ENCODE results near the gene SCAF11. TPM values are rescaled to one million over a fixed set of nuclear protein-coding genes. Genes with fewer than 3 reads are reported as not detected.

The SCAF11 gene
- total RNA-seq, 2 experiments from 2014 or later, result 107 to 114 TPM

DNA sequence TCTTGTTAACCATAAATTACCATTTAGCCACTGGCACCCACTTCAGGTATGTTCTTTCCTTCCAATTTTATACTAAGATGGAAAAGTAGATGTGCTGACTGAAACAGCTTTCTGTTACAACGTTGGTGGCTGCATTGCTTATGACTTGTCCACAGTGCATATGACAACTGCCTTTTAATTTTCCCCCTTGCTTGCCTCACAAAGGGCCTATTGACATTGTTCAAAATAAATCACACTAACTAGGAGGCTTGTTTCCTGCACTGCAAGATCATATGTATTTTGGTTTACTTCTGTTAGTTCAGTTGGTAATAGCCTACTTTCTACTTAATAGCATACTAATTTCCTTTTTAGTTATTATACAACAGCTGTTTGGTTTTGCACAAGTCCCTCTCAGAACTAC, 55.4 kb downstream of the SCAF11 start:
- ChIA-PET CTCF (interaction anchor here (0.7 kb wide), 1 partner anchor 172 kb away, joined by 3 read pairs; no protein-coding TSS in a partner anchor), POLR2A (no interaction called here)

DNA sequence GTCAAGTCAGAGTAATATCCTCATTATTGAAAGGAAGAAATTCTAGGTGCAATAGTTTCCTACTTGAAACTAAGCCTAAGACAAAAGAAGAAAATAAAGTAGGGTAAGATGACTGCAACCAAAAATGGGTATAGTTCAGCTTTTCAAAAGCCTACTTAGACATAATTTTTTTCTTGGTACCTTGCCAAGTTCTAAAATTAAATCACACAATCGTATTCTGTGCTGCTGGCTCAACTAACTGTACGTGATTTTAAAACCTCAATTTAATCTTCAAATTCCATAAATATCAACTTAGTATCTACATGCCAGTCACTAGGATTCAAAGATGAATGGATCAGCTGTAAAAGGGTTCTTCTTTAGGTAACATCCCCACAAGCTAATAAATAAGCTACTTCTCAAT, 56.9 kb downstream of the SCAF11 start:
- ChIA-PET POLR2A (no interaction called here), CTCF (no interaction called here)

DNA sequence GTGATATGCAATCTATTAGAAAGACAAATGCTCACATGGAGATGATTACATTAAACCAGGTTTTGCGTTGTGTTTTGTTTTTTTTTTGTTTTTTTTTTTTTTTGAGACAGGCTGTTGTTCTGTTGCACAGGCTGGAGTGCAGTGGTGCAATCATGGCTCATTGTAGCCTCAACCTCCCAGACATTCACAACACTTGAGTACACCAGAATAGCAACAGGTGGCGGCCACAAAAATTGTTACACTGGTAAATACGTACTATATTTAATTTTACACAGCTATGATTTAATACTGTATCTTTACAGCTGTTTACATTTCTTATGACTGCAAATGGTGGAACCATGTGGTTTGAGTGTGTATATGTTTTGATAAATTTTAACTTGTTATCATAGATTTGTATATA, 60.0 kb downstream of the SCAF11 start:
- ChIA-PET CTCF (interaction anchor here (0.6 kb wide), 1 partner anchor 636 kb away, joined by 3 read pairs; no protein-coding TSS in a partner anchor), POLR2A (no interaction called here)

DNA sequence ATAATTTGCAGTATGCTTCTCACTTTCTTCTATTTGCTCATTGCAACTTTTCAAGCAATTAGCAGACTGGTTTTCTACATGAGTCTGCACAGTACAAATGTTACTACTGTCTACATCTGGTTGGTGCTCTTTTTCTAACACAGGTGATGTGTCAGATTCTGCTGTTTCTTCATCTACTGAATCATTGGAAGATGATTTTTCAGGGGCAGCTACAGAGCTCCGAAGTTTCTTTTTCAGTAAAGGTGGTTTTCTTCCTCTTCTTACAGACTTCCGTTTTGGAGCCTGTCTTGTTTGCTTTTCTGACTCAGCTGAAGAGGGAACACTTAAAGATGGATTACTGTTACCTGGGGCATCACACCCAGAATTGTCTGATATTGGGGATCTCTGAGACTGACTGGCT, 62.1 kb downstream of the SCAF11 start:
- ChIA-PET CTCF (no interaction called here), POLR2A (interaction anchor here (0.6 kb wide), 1 partner anchor 62 kb away, joined by 4 read pairs; no protein-coding TSS in a partner anchor)

DNA sequence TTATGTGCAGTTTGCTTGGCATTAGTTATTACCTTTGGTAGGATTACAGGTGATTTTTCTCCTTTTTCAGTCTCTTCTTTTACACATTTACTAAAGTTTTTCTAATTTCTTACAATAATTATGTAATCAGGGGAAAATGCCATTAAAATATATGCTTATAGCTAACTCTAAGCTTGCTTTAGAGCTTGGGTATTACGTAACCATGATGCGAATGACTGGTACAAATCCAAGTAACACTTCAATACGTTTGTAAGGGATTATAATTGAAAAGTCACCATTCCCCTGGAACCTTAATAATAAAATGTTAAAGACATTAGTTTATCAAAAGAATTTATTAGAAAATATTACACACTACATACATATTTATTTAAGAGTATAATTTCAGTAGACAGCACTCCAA, 71.6 kb downstream of the SCAF11 start:
- POLR2A ChIA-PET, result no interaction called here
- CTCF ChIA-PET, result no interaction called here

DNA sequence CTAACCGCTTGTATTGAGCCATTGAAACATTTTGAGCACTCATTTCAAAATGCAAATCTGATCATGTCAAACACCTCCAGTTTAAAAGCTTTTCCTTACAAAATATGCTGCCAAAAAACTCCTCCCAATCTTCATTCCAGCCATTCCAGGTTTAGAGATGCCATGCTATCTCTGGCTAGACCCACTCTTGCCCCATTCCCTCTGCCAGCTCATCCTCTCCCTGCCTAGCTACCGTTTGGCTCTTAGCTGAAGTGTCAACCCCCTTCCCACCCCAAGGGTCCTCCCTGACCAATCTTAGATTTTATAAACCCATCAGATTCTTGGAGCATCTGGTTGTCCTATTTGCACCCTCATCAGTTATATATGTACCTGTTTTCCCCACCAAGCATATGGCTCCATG, 75.0 kb downstream of the SCAF11 start:
- POLR2A ChIA-PET, result no interaction called here
- CTCF ChIA-PET, result no interaction called here

DNA sequence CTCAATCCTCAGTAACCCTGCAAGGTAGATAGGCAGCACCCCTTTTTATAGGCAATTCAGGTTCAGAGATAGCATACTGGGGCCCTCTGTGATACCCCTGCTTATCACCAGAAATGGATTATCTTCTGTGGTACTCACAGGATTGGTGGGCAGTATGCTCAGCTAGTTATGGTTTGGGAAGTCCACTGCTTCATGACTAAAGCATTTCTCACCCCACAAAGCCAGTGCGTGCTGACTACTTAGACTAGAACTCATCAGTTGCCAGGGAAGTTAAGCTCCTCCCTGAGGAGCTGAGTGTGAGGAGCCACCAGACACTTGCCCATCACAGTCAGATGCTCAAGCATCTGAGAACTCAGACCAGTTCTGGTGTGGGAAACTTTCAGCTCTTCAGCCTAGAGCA, 76.3 kb downstream of the SCAF11 start:
- CTCF ChIA-PET, result no interaction called here
- POLR2A ChIA-PET, result no interaction called here

DNA sequence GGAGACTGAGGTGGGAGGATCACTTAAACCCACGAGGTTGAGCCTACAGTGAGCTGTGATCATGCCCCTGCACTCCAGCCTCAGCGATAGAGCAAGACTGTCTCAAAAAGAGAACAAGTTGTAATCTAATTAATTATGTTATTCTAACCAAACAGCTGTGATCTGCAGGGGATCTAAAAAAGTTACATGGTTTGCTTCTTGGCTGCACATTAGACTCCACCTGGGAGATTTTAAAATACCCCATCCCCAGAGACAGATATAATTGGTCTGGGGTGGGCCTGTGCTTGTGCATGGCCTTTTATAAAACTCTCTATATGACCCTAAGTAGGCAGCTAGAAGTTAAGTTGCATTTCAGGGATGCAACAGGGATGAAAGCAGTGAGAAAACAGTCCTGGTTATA, 76.7 kb downstream of the SCAF11 start:
- ChIA-PET CTCF (no interaction called here), POLR2A (no interaction called here)

DNA sequence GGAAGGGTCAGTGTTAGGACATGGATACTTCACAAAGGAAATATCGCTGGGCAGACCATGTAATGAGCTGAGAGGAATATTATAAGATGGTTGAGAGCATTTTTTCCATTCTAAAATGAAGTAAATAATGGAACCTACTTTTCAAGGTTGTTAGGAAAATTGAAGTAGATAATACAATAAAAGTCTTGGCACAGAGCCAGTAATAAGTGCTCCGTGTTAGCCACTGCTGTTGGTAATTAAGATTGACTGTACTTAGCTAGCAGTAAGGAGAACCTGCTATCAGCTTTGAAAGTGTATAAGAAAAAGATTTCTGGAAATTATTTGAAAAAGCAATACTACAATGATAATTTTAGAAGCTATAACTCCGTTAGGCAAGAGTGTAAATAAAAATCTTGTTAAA, 77.6 kb downstream of the SCAF11 start:
- CTCF ChIA-PET, result no interaction called here
- POLR2A ChIA-PET, result no interaction called here

DNA sequence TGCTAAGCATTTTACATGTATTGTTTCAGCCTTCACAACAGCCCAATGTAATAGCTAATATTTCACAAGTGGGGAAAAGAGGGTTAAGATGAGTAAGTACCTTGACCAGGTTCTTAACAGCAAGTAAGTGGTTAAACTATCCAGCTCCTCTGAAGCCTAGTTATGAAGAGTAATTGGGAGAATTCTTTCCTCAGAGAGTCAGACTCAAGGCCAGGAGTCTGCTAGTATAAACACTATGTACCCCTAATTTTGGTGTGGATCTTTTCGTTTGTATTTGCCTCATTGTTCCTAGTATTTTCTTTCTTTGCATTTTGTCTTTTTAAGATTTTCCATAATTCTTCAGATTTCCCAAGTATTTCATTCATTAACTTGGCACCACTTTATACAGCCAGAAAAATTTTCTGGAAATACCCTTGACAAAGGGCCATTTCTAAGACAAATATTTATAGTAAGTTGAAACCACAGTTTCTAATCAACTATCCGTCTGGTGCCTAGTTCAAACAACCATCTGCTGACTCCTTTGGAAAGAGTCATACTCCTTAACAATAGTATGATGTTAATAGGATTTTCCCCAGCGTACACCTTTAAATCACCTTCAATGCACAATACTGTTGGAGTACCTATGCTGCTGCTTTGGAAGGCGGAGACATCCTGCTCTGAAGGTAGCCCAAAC, 81.2 kb downstream of the SCAF11 start:
- CTCF ChIA-PET, result interaction anchor here (1.4 kb wide), 1 partner anchor 14 kb away, joined by 3 read pairs; no protein-coding TSS in a partner anchor
- POLR2A ChIA-PET, result interaction anchor here (0.6 kb wide), 1 partner anchor 21 kb away, joined by 3 read pairs; no protein-coding TSS in a partner anchor

DNA sequence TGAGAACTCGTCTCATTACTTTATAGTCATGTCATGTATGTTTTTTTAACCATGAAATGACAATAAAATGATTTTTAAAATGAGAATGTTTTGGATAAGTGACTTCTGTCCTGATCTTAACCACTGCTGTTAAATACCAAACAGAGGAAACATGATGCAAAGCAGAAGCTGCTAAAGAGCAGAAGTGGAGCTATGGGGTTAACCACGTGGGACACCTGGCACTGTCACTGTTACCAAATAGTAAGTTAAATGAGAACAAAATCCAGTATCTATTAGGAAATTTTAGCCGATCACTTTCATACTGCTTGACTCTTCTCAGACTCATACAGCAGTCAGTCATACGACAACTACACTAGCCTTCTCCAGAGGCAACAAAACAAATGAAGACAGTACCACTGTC, 82.4 kb downstream of the SCAF11 start:
- ChIA-PET CTCF (interaction anchor here (1.4 kb wide), 1 partner anchor 13 kb away, joined by 3 read pairs; no protein-coding TSS in a partner anchor), POLR2A (no interaction called here)

DNA sequence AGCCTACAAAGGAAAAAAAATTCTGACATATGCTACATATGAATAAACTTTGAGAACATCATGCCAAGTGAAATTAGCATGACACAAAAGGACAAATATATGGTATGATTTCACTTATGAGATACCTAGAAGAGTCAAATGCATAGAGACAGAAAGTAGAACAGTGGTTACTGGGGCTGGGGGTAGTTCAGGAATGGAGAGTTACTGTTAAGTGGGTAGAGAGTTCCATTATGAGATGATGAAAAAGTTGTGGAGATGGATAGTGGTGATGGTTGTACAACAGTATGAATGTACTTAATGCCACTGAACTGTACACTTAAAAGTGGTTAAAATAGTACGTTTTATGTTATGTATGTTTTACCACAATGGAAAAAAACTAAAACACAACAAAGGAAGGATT, 92.3 kb downstream of the SCAF11 start:
- CTCF ChIA-PET, result no interaction called here
- POLR2A ChIA-PET, result no interaction called here

DNA sequence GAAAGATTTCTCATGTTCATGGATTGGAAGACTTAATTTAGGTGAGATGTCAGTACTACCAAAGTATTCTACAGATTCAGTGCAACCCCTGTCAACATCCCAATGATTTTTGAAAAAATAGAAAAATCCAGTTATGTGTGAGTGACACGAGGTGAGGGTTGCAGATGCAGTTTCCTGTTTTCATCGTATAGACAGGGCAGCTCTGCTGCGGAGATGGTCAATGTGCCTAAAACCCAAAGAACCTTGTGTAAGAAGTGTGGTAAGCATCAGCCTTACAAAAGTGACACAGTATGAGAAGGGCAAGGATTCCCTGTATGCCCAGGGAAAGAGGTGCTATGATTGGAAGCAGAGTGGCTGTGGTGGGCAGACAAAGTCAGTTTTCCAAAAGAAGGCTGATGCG, 94.4 kb downstream of the SCAF11 start:
- ChIA-PET CTCF (no interaction called here), POLR2A (no interaction called here)

DNA sequence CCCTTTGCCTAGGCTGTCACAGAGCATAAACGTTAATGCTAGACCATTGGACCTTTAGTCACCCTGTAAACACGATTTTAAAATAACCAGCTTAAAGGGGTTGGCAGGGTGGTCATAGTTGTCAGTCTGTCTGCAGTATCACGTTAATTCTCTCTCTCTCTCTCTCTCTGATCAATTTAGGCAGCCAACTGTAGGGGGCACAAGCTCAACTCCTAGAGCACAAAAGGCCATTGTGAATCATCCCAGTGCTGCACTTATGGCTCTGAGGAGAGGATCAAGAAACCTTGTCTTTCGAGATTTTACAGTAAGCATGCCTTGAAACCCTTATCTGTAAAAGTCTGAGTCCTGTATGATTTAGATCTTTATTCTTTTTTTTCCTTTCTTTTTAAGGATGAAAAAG, 97.1 kb downstream of the SCAF11 start:
- CTCF ChIA-PET, result no interaction called here
- POLR2A ChIA-PET, result no interaction called here

DNA sequence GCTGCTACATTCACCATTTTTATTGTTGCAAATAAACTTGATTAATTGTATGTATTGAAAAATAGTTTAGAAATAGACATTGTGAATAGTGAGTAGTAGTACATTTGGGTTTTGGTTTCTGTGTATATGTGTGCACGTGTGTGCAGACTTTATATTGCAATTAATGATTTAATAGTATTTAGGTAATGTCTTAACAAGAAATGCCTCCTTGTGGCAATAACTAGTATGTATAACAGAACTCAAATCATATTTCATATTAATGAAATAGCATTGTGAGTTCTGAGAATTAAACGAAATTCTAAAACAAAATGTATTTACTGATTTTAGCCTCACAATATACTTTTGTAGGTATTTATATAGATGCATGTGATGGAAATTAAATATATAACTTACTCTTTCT, 100.1 kb downstream of the SCAF11 start:
- ChIA-PET POLR2A (no interaction called here), CTCF (no interaction called here)

DNA sequence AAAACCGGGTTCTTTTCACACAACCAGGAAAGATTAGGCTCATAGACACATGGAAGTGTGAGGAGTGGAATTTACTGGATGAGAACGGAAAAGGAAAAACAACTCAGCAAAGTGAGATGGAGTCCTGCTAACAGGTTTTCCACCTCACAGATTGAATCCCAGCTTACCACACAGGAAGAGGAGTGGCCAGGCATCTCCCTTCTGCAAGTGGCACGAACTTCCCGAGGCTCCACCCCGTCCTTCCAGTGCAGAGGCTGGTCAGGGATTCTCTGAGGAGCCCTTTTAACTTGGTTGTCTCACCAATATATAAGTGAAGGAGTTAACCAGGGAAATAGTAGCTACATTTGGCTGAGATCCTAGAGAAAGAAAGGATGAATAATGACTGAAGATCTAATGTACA, 102.8 kb downstream of the SCAF11 start:
- ChIA-PET POLR2A (no interaction called here), CTCF (no interaction called here)

DNA sequence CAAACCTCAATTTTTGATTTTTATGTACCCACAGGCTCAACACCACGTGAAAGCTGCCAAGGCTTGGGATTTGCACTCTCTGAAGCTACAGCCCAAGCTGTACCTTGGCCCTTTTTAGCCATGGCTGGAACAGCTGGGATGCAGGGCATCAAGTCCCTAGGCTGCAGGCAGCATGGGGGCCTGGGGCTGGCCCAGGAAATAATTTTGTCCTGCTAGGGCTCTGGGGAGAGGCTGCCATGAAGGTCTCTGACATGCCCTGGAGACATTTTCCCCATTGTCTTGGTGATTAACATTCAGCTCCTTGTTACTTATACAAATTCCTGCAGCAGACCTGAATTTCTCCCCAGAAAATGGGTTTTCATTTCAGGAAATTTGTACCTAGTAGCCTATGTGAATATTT, 103.7 kb downstream of the SCAF11 start:
- CTCF ChIA-PET, result no interaction called here
- POLR2A ChIA-PET, result no interaction called here

DNA sequence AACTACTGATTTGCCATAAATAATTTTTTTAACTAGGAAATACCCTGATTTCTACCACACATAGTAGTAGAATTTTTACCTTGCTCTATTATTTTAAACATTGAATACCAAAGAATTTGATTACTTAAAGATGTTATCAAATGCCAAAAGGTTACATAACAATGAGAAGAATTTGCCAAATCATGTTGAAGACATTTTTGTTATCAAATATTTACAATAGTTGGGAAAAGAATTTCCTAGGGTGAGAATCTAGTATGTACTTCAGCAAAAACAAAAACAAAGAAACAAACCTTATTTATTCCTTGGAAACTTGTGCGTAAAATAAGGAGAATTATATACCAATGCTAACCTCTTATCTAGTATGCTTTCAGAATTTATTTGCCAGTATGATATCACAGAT, 107.2 kb downstream of the SCAF11 start:
- ChIA-PET CTCF (no interaction called here), POLR2A (no interaction called here)

DNA sequence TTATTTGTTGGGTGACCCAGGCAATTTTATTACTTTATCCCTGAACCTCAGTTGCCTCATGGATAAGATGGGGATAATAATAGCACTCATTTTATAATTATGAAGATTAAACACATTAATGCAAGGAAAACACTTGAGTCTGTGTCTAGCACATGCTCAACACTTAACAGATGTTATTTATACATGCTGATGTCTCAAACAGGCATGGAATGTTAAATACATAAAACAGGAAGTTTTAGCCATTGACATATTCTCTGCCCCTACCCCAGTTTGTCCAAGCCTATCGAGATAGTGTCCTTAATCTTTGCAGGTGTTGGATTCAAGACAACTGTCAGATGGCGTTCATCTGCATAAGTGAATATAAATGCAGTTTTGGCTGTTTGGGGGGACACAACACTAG, 109.8 kb downstream of the SCAF11 start:
- ChIA-PET POLR2A (no interaction called here), CTCF (no interaction called here)

DNA sequence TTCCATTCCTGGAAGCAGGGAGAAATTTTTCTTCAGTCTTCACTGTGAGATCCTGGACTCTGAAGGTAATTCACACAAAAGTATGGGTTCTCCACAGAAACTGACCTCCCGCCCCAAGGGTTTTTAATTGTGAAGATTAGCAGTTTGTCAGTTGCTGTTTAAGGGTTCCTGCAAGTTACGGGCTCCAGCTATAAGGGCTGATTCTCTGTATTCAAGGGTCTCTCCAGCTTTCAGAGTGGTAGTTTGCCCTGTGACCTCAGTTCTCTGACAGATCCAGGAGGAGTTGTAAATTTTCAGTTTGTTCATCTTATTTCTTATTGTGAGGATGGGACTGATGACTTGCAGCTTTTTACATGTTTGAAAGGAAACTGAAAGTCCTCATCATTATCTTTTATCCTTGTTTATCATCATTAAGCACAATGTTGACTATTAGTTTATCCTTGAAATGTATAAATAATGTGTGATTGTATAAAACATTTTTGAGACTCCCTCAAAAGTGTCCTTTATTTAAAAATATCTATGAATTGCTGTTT, 110.9 kb downstream of the SCAF11 start:
- ChIA-PET POLR2A (no interaction called here), CTCF (interaction anchor here (0.6 kb wide), 1 partner anchor 75 kb away, joined by 4 read pairs; no protein-coding TSS in a partner anchor)

DNA sequence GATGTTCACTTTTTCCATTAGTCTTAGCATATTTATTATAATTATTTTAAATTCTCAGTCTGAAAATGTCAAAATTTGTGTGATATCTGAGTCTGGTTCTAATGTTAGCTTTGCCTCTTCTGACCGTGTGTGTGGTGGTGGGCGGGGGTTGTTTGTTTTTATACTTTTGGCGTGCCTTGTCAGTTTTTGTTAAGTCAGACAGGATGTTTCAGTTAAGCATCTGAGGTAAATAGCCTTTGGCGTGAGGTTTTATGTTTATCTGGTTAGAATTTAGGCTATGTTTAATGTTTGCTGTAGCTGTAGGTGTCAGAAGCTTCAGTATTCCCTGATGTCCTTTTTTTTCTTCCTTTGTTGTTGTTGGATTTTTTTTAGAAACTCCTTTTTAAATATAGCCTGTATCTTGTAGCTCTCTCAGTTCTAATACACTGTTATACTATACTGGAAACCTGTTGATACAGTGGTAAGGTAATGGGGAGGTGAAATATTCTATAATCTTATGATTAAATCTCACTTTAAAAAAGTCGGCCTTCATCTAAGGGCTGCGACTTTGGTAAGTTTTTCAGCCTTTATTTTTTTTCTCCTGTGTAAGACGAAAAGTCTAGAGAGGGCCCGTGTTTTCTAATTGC, 111.6 kb downstream of the SCAF11 start:
- CTCF ChIA-PET, result interaction anchor here (0.6 kb wide), 1 partner anchor 76 kb away, joined by 4 read pairs; no protein-coding TSS in a partner anchor
- POLR2A ChIA-PET, result no interaction called here

All from activated CD8-positive, alpha-beta memory T cell treated with anti-CD3 and anti-CD28 coated beads for 36 hours (primary cell).